OCI-LY3 (cell line): ENCODE data around the gene CCDC6.

Experiments used
- EZH2phosphoT487 ChIP-seq: fragments of 200-600 bp; shearing (Covaris generic); IDR thresholded peaks from 2 replicates; pipeline ENCODE4 v1.6.1; 2018; ENCODE audit warnings: antibody characterized with exemption, mixed run types, low read depth
- TF ChIP-seq, protein P1 (sequence below): fragments of 200-600, 300-600 bp; sonication (generic); IDR thresholded peaks from 2 replicates; pipeline ENCODE4 v1.5.1; 2014; ENCODE audit warnings: antibody characterized with exemption, low read length, low read depth

- TF ChIP-seq, protein P1, sequence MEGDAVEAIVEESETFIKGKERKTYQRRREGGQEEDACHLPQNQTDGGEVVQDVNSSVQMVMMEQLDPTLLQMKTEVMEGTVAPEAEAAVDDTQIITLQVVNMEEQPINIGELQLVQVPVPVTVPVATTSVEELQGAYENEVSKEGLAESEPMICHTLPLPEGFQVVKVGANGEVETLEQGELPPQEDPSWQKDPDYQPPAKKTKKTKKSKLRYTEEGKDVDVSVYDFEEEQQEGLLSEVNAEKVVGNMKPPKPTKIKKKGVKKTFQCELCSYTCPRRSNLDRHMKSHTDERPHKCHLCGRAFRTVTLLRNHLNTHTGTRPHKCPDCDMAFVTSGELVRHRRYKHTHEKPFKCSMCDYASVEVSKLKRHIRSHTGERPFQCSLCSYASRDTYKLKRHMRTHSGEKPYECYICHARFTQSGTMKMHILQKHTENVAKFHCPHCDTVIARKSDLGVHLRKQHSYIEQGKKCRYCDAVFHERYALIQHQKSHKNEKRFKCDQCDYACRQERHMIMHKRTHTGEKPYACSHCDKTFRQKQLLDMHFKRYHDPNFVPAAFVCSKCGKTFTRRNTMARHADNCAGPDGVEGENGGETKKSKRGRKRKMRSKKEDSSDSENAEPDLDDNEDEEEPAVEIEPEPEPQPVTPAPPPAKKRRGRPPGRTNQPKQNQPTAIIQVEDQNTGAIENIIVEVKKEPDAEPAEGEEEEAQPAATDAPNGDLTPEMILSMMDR: no peak
- no peak for TF ChIP-seq EZH2phosphoT487
Observed at GRCh38 chr10:59873896-59874295, 32.5 kb downstream of the CCDC6 start.
